Bronchial epithelial cell (primary cell): ENCODE results near the gene CNGA3. TPM values are rescaled to one million over a fixed set of nuclear protein-coding genes. Genes with fewer than 3 reads are reported as not detected.

Experiments
- DNase-seq: peaks from one replicate; pipeline ENCODE4 v3.0.0-alpha.2; 2010; ENCODE audit warnings: low read depth
- FAIRE-seq: peaks from 2 replicates; lab custom pipeline; 2011; peaks lifted over from hg19 to GRCh38; lab: Jason Lieb, UNC
- H3K27me3 ChIP-seq: 2 replicates; pipeline ENCODE4 v1.5.1; 2011; ENCODE audit warnings: low read length; ENCODE audit not compliant: control insufficient read depth, insufficient read depth
- H3K36me3 ChIP-seq: 2 replicates; pipeline ENCODE4 v1.5.1; 2011; ENCODE audit warnings: low read length; ENCODE audit not compliant: control insufficient read depth, insufficient read depth
- H3K4me3 ChIP-seq: 2 replicates; pipeline ENCODE4 v1.5.1; 2011; ENCODE audit warnings: mild to moderate bottlenecking, low read depth, low read length, control low read depth
- total RNA-seq: library from RNA; depleted of rRNA; stranded (reverse); fragments of >200 nt; gene quantifications from 2 replicates; pipeline ENCODE4 v1.2.1, GENCODE V29; 2014
- TF ChIP-seq, protein P1 (sequence below): IDR thresholded peaks from 2 replicates; pipeline ENCODE4 v1.5.1; 2011; ENCODE audit warnings: mild to moderate bottlenecking, moderate library complexity, low read length, control low read depth, inconsistent platforms; ENCODE audit not compliant: insufficient read depth, severe bottlenecking

Gene CNGA3
- total RNA-seq, 1 donor from 2014 or later: not detected

DNA sequence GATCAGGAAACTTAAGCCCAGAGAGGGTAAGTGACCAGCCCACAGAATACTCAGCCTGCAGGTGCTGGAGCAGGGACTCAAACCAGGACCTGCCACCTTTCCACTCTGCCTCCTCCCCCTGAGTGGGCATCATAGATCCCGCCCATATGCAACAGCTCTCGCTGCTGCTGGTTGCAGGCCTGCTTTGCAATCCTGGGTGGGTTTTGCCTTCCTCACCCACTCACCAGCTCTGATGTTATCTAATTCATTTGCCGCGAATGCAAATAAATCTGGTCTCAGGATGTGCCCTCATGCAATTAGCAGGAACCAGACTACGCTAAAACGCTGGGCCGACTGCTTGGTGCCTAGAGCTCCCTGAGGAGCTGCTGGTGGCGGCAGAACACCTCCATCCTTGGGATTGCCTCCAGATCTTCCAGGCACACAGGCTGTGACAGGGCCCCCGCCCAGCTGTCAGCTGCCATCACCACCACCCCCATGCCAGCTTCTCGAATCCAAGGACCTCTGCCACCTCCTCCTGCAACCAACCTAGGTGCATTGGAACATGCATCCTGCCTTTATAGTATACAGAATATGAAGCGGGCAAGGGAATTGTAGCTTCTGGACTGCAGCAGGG lies 28.8 kb downstream of the CNGA3 start:
- TF ChIP-seq, protein P1, sequence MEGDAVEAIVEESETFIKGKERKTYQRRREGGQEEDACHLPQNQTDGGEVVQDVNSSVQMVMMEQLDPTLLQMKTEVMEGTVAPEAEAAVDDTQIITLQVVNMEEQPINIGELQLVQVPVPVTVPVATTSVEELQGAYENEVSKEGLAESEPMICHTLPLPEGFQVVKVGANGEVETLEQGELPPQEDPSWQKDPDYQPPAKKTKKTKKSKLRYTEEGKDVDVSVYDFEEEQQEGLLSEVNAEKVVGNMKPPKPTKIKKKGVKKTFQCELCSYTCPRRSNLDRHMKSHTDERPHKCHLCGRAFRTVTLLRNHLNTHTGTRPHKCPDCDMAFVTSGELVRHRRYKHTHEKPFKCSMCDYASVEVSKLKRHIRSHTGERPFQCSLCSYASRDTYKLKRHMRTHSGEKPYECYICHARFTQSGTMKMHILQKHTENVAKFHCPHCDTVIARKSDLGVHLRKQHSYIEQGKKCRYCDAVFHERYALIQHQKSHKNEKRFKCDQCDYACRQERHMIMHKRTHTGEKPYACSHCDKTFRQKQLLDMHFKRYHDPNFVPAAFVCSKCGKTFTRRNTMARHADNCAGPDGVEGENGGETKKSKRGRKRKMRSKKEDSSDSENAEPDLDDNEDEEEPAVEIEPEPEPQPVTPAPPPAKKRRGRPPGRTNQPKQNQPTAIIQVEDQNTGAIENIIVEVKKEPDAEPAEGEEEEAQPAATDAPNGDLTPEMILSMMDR: no peak
- H3K4me3 ChIP-seq: no peak overlapping the region
- DNase-seq (no peak), FAIRE-seq (peak; percentile 13)
- no peaks in the 10 kb centered on the region for H3K36me3 ChIP-seq
- H3K27me3 ChIP-seq: peaks cover 5% of the 10 kb centered on the region

DNA sequence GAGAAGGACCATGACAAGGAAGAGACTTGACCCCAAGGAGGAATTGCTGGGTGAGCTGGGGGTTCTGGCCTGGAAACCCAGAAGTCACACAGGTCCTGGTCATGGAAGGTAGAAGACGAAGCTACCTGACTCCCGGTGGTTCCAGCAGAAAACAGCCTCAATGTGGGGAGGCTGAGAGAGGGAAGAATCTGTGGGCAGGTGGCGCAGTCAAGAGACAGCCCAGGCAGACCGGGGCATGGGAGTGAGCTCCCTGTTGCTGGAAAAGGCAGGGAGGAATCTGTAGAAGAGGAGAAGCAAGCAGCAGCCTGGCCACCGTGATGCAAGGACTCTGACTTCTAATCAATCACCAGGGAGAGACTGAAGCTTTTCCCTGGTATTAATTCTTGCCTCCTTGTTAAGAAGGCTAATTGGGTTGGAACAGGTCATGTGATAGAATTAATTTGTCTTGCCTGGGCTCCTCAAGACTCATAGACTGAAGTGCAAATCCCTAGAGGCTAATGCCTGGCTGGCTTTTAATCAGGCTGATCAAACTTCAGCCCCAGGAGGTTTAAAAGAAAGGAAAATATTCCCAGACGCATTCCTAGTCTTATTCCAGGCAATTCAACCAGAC lies 30.1 kb downstream of the CNGA3 start:
- FAIRE-seq (no peak), DNase-seq (no peak)
- TF ChIP-seq, protein P1: no peak
- H3K4me3 ChIP-seq: no peak overlapping the region
- no peaks in the 10 kb centered on the region for H3K36me3 ChIP-seq
- peaks cover 9% of the 10 kb centered on the region for H3K27me3 ChIP-seq

DNA sequence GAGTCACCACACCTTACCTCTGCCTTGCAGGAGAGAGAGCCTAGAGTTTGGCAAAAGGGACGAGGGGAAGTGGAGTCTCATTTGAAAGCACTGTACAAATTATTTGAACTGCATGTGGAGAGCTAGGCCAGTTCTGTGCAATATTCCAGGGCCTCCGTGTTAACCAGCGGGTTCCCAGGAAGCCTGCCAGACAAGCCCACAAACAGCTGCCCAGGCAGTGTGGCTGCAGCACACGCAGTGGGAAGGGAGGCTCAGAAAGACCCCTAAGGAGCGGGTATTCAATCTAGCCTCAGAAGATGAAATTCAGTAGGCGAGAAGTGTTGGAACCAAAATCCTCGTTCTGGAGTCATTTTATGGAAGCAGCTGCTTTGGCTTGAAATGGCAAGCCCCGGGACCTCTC lies 30.7 kb downstream of the CNGA3 start:
- no peak for DNase-seq
- Histone ChIP-seq H3K36me3 (no peaks in the 10 kb centered on the region), H3K4me3 (no peak overlapping the region), H3K27me3 (peaks cover 9% of the 10 kb centered on the region)
- no peak for FAIRE-seq
- TF ChIP-seq, protein P1: no peak

DNA sequence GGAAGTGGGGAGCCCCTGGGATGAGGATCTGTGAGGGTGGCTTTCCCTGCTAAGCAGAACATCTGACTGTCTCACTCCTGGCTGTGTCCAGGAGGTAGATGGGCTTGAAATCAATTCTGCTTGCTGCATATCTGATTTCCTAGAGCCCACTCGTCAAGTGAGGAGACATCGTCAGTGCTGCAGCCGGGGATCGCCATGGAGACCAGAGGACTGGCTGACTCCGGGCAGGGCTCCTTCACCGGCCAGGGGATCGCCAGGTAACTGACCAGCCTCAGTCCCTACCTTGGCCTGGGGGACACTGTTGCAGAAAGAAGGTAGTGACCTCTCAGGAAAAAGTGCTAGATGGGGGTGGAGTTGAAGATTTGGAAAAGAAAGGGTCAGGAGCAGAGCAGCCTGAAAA lies 31.3 kb downstream of the CNGA3 start:
- FAIRE-seq: no peak
- Histone ChIP-seq H3K4me3 (no peak overlapping the region), H3K36me3 (no peaks in the 10 kb centered on the region), H3K27me3 (peaks cover 10% of the 10 kb centered on the region)
- DNase-seq: no peak
- TF ChIP-seq, protein P1: no peak

DNA sequence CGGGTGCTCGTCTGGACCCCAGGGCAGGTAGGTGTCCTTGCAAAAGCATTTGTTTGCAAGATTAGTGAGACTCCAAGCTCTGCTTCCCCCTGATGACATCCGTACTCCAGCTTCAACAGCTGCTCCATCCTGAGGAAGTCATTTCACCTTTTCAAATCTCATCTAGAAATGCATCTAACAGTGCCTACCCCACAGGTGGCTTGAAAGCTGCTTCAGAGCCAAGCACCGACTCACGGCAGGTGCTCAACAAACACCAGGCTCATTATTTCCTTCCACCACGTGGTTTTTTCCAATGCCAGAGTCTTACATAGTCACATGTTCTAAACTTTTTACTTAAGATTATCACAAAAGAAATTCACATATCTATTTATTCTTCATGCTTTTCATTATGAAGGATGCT lies 31.9 kb downstream of the CNGA3 start:
- H3K36me3 ChIP-seq: no peaks in the 10 kb centered on the region

More for the DNA sequence above, 31.9 kb downstream of the CNGA3 start:
- TF ChIP-seq, protein P1: no peak
- no peak for DNase-seq
- Histone ChIP-seq H3K27me3 (peaks cover 10% of the 10 kb centered on the region), H3K4me3 (no peak overlapping the region)
- no peak for FAIRE-seq
